Measurements from ENCODE around the gene PTPRT.

PTPRT gene

DNA sequence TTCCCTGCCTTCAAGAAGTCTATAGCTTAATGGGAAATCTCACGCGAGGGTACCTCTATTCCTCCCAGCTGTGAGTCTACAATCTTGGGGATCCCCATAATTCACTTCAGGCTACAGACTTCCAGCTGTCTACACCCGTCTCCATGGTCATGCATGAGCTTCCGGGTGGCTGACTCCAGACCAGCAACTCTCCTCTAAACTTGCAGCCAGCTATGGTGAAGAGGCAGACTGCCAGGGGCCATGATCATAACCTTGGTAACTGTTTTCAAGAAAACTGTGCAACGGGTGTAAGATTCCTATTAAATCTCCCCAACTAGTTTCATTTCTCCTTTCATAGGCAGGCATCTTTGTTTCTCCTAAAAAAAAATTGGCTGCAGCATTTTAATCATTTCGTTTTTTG lies 1037.1 kb downstream of the PTPRT start:
- no peak for DNase-seq

DNA sequence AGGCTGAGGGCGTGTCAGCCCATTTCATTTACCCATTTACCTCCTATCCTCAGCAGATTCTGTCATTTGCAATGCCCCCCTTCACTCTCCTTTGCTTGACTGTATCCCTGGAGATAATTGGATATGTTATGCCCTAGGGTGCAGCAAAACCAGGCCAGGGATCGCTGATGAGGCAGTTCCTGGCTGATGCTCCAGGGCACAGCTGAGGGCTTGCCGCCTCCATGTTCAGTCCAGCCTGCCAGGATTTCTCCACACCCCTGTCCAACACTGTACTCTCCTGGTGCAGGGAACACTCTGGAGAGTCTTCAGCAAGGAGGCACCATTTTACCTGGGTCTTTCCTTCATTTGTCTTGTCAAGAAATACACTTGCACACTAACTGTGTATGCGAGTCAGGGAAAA lies 1039.5 kb downstream of the PTPRT start:
- DNase-seq, result no peak

DNA sequence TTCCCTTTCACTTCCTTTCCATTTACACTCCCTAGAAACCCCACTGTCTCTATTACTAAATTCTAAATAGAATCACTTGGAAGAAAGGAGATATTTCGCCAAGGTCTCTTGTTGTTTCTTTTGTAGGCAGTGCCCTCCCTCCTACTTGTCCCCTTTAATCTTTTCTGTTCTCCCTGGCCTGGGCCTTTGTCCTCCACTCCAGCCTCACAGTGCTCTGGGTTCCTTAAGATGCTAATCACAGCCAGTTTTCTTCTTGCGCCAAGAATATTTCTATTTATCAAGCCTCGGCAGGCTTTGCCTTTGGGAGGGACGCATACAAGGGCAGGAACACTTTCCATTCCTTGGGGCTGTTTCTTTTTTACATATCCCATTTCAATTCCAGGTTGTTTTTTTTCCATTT lies 1051.0 kb downstream of the PTPRT start:
- DNase-seq, result no peak

DNA sequence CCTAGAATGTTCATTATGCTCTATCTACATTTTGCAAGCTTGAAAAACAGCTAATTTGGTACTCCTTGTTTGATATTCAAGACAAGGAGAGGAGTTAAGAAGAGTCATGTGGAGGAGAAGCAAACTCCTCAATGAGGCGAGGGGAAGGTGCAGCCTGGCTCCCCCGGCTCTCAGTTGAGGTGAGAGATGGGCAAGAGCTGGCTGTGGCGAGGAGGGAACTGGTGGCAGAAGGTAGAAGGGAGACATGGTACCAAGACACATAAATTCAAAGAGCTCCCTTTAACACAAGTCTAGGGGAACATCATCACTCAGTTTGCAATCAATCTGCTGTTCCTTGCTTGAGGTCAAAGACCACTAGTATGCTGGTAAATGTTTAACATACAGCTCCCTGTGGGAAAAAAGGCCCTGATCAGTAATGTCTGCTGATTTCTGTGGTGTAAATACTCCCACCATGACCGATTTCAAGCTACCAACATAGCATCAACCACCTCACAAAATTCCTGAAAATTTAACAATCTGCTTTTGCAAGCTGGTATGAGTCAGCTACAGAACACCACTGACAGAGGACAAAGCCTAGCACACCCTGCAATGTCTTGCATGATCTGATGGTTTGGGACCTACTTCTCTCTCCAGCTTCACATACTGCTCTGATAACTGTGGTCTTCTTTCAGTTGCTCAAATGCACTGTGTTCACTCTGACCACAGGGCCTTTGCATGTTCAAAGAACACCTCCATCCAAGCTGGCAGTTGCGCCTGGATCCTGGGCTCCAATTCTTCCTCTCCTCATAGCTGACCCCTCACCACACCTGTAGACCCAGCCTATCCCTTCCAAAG lies 1055.2 kb downstream of the PTPRT start:
- no peak for DNase-seq

DNA sequence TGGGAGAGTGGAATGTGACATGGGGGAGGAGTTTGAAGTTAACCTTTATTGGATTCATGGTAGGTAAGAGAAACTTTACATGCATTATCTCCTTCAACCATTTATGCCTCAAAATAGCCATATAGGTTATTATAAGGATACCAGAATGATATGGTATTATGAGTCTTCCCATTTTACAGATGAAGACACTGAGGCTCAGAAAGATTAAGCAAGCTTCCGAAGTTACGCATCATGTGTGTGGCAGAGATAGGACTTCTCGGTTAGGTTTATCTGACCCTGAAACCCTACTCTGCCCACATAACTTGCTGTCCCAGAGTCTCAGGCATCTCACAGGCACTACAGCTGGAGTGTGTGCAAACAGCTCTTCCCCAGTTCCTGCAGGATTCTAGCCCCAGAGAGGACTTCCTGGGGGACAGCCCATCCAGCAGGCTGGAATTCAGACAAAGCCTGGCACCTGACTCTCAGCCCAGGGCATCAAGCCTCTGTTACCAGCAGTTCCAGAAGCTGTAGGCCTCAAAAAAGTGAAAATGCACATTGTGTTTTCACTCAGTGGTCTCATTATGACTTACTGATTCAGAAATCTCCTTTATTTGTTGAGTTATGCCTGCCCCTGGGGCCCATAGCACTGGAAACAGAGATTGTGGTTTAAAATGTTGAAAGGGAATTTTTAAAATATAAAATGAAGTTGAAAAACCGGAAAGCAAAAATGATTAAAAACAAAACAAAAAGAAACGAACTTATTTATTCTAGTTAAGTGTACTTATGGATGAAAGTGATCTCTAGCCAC lies 1058.7 kb downstream of the PTPRT start:
- DNase-seq, result no peak

DNA sequence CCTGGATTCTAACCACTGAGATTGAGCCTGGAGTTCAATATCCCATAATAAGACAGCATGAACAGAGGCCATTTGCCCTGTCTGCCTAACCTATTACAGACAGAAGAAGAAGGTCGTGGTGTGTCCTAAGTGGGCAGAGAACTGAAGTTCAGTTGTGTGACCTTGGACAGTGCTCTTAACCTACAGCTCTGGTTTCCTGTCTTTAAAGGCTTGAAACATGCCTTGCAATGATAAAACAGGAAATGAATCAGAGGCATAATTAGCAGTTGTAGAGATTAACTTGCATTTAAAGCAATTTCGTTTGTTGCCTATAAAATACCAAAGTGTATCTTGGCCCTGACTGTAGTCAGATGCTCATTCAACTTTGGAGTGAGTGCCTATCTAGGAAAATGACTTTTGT lies 1064.3 kb downstream of the PTPRT start:
- DNase-seq, result no peak

DNA sequence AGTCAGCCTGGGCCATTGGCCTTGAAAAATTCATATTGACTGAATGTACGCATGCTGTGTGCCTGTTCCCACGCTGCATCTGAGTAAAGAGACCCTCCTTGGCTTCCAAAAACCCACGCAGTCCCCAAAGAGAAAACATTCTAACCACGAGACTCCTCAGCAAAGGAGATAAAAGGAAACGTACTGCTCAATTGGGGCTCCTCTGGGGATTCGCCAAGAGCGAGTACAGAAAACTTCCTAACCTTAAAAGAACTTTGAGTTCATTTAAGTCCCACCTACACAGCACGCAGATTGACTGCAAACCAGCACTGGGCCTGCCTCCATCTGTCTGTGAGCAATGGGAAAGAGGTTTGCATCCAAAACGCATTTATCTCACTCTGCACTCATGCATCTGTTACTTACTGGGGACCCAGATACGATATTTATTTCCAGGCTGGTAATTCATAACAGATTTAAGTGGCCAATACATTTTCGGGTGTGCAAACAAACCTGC lies 1065.7 kb downstream of the PTPRT start:
- no peak for DNase-seq

DNA sequence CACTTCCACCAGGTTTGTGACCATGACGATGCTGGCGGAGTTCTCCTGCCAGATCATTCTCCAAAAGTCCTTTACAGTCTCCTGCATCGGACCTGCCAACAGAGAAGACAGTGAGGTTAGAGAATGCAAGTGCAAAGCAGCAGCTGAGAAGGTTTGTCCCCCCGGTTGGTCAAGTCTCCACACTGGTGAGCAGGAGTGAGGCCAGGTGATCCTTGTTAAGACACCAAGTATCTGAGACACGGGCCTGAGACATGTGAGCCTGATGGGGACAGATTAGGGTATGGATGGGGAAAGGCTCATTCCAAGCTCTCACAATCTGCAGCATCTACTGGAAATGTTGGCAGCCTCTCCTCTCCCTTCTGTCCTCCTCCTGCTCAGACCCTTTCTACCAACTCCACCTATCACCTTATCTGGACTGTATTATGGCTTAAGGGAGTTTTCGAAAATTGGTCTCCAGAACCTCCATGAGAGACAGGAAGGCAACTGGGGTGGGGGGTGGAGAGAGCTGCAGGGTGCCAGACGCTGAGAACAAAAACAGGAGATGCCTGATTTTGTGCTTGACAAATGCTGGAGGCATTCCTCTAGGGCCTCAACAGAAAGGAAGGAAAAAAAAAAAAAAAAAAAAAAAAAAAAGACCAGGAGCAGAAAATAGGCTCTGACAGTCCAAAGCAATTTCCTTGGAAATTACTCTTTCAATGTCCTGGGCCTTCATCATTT lies 1071.1 kb downstream of the PTPRT start:
- no peak for DNase-seq

DNA sequence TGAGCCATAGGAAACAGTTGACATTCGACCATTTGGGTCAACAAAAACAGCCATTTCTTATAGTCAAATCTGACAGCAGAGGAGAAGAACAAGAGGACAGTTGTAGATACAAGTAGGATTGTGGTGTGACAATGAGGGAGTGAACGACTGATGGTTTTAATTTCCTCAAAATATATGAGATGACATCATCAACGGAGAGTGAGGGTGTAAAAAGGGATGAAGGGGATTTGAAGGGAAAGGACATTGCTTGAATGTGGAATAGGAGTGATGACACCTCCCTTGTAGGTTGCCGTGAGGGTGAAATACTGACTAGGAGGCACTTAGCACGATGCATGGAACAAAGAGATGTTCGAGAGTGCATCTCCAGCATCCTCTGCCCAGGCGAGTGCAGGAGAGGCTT lies 1071.7 kb downstream of the PTPRT start:
- no peak for DNase-seq

DNA sequence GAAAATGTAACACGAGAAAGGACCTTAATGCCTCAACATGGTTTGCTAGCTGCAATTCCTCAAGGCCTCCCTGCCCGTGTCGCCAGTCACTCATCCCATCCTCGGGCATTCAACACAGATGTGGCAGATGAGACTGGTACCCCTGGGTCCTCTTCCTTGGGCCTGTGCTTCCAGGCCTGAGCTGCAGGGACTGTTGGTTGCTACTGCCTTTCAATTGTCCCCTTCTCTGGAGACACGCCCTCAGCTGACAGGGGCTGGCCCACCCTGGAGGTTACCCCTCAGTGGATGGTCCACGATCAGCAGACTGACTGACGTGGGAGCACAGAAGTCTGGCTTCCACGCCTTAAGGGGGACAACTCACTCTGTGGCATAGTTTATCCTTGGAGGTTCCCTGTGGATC lies 1076.5 kb downstream of the PTPRT start:
- DNase-seq, result no peak

DNA sequence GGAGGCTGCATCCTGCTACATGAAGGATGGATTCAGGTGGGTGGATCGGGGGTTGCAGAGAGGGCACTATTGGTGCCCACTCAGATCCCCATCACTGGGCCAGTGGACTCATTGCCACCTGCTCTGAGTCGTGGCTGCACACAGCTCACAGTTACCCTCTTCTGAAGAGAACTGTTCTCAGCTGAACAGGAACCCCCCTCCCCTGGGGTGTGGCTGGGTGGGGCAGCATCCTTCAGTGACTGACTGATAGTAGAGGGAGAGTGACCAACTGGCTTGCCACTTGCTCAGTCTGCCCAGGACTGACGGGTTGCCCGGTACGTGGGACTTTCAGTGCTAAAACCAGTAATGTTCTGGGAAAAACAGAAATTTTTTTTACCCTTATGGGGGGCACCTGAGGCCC lies 1077.5 kb downstream of the PTPRT start:
- DNase-seq, result no peak

DNA sequence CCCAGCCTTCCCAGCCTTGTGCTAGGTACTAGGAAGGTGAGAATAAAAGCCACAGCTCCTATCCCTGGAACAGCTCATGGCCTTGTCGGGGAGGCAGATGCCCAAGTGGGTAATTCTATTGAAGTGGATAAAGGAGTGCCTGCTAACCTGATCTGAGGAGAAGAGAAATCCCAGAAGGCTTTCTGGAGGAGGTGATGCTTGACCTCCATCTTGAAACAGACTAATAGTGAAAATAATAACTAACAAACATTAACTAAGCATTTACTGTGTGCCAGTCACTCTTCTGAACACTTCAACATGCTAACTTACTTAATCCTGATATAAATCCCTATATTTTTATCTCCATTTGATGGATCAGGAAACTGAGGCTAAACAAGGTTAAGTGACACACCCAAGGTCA lies 1078.4 kb downstream of the PTPRT start:
- DNase-seq, result no peak

DNA sequence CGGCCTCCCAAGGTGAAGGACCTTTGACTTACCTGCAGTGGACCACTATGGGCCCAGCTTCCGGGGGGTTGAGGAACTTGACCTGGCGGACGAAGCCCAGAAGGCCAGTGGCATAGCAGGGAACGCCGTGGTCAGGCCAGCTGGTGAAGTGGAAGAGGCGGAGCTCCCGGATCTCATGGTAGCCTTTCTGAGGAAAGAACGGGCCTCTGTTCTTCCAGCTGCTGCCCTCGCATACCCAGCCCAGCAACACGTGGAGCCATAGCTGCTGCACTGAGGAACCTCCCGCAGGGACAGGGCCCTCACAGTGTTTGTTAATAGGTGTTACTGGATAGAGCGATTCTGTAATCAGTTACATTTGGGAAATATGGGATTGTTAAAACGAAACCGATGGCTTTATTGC lies 1079.4 kb downstream of the PTPRT start:
- no peak for DNase-seq

DNA sequence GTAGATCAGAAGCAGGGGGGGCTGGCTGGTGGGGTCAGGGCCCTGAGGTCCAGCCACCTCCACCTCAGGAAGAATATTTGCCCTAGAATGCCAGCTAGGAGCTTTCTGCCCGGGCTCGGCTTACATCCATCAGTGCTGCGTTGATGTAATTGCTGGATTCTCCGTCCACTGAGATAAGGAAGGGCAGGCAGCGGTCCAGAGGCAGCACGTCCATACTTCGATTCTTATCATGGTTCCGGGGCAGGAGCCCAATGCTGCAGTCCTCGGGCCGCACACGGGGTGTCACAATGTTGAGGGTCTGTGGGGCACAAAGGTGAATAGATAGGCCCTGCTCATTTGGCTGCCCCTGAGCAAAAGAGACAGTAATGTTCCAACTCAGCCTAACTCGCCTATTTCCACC lies 1087.7 kb downstream of the PTPRT start:
- DNase-seq, result no peak

DNA sequence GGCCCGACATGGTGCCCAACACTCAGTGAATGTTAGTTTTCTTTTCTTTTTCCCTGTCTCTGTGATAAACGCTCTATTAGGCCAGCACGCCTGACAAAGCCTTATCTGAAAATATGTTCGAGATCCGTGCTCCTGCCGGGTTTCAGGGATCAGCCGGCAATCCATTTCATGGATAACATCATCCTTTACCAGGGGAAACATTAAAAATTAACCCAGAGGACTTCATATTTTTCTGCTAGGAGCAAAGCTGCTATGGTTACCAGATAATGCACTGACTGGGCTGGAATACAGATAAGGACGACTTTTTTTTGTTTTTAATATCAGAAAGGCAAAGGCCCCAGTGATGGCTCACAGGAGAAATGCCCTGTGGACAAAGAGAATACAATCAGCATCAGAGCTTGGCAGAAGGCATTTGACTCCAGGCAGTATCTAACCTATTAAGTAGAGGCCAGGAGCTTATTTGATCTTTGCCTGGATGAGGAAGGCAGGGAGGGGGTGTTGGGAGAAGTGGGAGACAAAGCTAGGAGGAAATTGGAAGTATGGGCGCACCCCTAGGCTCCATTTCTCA lies 1089.5 kb downstream of the PTPRT start:
- DNase-seq, result no peak

DNA sequence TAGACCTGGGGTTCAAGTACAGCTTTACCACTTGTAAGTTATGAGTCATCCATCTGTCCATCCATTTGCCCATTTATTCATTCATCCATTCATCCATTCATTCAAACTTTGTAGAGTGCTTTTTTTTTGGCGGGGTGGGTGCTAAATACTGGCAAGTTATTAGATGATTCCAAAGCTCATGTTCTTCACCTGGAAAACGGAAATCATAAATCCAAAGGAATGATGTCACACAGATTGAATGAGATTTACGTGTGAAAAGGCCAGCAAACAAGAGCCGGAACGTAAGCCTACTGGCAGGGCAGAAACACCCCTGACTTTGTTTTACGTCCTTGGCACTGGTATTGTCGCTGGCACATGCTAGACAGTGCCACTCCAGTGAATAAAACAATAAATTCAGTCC lies 1090.6 kb downstream of the PTPRT start:
- DNase-seq, result no peak

DNA sequence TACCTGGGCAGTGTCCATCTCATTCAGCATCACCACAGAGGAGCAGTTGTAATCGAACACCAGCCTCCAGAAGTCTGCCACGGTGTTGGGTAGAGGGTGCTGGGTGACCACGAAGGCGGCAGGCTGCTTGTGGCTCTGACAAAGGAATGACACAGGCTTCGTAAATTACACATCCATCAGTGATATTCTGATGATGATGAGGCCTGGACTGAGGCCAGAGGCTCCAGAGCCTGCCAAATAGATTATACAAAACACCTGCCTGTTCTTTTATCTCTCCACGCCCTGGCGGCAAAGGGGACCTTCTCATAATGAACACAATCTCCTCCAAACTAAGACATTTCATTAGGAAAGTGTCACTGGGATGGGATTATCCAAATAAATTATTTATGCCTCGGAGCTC lies 1091.3 kb downstream of the PTPRT start:
- DNase-seq, result no peak

DNA sequence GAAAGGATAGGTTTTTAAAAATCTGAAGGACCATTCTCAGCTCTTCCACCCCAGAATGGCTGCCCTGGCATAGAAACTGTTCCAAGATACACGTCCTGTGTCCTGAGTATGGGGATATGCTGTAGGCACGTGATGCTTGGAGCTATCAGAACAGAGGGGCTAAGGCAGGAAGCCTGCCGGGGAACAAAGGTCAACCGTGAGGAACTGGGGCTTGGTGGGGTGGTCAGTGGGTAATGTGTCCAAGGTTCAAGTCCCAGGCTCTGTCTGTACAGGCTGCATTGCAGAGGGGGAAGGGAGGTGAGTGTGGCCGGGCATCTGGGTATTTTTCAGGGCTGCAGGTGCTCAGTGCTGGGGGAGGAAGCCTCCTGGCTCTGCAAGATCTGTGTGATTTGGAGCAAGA lies 1092.0 kb downstream of the PTPRT start:
- no peak for DNase-seq

DNA sequence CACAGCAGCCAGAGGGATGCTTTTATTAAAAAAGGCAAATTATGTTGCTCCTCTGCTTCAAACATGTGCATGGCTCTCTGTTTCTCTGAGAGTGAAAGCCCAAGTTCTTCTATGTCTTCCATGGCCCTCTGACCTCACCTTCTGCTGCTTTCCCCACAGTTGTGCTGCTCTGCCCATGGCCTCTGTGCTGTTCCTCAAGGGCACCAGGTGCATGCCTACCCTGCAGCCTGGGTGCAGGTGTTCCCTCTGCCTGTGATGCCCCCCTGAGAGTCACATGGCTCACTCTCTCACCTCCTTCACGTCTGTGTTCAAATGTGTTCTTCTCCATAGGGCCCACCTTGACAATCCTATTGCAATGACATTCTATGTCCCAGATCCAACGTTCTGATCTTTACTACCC lies 1094.5 kb downstream of the PTPRT start:
- no peak for DNase-seq

DNA sequence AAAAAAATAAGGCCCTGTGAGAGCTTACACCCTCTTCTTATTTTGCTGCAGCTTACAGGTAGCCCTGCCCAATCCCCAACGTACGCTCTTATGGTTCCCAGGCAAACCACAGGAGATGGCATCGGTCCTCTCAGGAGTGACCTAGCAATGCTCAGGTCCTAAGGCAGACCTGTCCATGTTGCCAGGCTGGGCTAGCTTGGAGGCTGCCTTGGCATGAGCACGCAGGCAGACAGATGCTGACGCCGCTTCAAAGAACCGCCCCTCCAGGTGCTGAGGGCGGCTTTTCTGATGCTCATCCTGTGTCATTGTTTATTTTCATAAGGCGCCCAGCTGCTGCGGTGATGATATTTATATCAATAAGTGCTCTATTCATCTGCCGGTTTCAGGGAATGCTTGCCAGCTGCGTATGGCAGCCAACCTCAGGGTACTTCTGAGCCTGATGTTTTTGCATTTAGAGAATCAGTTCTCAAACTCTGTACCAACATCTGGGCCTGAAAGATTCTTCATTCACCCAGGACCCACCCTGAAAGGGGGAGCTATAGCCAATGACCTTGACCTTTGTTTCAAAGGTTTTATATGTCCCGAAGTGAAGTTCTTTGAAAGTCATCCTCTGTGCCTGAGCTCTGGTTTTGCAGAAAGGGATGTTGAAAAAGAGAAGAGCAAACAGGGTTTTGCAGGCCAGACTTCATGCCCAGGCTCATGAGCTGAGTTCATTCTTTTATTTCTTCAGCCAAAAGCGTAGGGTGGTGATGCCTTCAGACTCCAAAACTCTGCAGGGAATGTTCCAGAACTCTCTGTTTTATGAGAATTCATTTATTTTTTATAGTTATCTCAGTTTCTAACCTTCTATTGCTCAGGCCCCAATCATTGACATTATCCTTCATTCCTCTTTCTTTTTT lies 1095.9 kb downstream of the PTPRT start:
- no peak for DNase-seq

DNA sequence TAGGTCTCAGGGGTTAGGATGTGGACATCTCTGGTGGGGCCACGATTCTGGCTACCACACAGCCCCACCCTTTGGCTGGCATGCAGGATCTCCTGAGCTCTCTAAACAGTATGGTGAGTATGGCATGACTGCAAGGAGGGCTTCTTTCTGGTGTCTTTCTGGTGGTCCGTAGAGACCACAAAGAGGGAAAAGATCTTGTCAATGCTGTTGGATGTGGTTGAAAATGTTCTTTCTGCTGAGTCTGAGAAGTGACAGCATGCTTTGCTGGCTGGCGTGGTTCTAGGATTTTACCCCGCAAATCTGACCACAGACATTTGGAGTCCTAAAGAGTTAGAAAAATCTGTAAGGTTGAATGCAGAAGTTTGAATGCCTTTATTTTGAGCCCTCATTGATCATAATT lies 1096.7 kb downstream of the PTPRT start:
- DNase-seq, result no peak

DNA sequence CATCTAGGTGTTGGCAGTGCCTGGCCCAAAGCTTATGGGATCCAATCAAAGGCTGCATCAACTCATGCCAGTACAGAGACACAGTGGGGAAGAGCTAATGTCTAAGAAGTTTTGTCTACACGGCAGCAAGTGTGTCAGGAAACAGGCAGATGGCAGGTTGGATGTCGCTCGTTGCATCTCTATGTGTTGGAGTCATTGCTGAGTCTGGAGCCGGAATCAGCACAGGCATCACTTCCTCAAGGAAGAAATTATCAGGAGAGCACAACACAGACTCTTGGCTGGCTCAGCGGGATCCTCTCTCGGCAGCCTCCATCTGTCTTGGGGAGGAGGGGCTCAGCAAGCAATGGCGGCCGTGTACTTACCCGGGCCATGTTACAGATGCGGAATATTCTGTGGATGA lies 1104.3 kb downstream of the PTPRT start:
- DNase-seq, result no peak

Measured in activated CD4-positive, alpha-beta T cell treated with anti-CD3 and anti-CD28 coated beads for 48 hours (primary cell).